ENCODE measurements around the gene THEM4.

THEM4 gene

DNA sequence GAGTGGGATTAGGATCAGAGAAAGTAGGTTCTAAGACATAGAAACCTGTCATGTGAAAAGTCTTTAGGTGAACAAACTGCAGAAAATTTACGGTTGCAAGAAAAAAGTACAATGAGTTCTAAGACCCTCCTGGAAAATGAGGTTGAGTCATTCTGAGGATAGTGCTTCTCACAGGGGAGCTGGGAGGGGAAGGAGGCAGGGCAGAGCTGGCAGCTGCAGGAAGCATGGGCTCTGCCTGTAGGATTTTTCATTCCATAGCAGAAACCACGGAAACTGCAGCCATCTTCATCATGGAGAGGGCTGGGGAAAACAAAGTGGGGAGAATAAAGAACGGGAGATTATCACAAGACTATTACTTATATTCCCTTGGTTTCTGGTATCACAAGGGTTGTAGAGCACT, 25.8 kb upstream of the THEM4 start:
- in situ Hi-C loops (cut with MboI; ENCODE audit: low sequenced_read_pairs, unreplicated experiment) = loop anchor here (10.0 kb wide), 1 partner anchor 60 kb away; the partner anchor contains the start of gene S100A10
- TF ChIP-seq, protein P1, sequence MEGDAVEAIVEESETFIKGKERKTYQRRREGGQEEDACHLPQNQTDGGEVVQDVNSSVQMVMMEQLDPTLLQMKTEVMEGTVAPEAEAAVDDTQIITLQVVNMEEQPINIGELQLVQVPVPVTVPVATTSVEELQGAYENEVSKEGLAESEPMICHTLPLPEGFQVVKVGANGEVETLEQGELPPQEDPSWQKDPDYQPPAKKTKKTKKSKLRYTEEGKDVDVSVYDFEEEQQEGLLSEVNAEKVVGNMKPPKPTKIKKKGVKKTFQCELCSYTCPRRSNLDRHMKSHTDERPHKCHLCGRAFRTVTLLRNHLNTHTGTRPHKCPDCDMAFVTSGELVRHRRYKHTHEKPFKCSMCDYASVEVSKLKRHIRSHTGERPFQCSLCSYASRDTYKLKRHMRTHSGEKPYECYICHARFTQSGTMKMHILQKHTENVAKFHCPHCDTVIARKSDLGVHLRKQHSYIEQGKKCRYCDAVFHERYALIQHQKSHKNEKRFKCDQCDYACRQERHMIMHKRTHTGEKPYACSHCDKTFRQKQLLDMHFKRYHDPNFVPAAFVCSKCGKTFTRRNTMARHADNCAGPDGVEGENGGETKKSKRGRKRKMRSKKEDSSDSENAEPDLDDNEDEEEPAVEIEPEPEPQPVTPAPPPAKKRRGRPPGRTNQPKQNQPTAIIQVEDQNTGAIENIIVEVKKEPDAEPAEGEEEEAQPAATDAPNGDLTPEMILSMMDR (IDR thresholded peaks at IDR 0.05; ENCODE audit: borderline replicate concordance, control extremely low read depth, extremely low read depth, insufficient read depth, missing control alignments) = no peak
- no peak for DNase-seq (ENCODE audit: low spot score)

DNA sequence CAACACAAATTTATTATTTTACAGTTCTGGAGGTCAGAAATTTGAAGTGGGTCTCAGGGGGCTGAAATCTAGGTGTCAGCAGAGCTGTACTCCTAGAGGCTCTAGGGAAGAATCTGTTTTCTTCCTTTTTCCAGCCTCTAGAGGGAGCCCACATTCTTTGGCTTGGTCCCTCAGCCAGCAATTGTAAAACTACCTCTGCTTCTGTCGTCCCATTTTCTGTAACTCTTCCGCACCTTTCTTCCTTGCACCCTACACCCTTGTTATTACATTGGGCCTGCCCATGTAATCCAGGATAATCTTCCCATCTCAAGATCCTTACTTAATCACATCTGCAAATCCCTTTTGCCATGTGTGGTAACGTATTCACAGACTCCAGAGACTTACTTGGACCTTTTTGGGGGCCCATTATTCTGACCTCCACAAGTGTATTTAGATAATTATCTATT, 24.8 kb upstream of the THEM4 start:
- in situ Hi-C loops (cut with MboI; ENCODE audit: low sequenced_read_pairs, unreplicated experiment) = loop anchor here (10.0 kb wide), 1 partner anchor 61 kb away; the partner anchor contains the start of gene S100A10

DNA sequence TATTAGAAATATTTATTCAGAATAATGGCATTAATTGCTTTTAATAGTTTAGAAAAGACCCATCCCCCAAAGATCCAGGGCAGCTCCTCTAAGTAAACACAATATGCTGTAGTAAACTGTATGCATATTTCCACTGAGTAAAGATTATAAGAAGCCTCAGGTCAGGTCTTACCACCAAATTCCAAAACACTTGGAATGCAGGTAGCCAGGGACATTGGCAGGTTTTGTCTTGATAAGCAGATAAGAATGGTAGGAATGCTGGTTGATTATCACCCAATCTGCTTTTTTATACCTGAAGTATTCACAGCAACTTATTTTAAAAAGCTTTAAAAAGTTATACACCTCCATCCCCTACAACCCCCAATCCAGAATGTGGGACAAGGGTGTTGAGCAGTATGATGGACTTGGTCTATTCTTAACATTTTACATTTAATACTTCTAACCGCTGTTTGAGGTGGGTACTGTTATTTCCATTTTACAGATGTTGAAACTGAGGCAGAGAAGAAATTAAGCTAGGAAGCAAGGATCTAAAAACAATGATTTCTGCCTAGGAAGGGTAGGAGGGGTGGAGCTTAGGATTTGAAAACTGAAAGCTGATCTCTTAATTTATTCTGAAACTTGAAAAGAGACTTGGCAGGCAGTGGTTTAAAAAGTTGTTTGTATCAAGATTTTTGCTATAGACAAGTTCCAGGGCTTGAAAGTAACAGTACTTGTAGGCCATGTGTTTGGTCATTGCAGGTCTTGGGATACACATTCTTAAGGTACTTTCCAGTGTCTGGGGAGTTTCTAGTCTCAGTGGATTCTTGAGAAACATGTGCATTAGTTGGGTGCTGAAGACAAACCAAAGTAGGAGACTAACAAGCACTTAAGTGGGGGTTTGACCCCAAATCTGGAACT, 15.6 kb upstream of the THEM4 start:
- TF ChIP-seq, protein P1 (IDR thresholded peaks at IDR 0.05; ENCODE audit: borderline replicate concordance, control extremely low read depth, extremely low read depth, insufficient read depth, missing control alignments) = no peak
- peak; percentile 48 for DNase-seq (ENCODE audit: low spot score)
- in situ Hi-C loops (cut with MboI; ENCODE audit: low sequenced_read_pairs, unreplicated experiment) = no loop called here

More for the DNA sequence above, 24.8 kb upstream of the THEM4 start:
- TF ChIP-seq, protein P1 (IDR thresholded peaks at IDR 0.05; ENCODE audit: borderline replicate concordance, control extremely low read depth, extremely low read depth, insufficient read depth, missing control alignments) = peak; percentile 62
- peak; percentile 55 for DNase-seq (ENCODE audit: low spot score)

DNA sequence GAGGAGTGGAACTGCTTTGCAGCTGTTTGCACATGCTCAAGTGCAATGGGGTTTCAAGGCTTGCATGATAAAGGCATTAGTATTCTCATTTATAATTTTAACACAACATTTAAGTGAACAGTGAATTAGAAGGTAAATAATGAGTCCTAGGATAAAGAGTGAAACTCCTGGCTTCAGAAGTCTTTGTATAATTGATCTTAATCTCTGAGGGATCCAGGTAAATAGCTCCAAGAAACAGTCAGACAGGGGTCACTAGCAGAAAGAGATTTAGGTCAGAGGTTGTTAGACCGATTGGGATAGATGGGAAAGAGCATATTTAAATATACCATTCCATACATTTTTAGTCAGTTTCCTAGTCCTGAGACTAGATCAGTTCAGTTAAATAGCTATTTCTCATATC, 14.1 kb upstream of the THEM4 start:
- TF ChIP-seq, protein P1 (IDR thresholded peaks at IDR 0.05; ENCODE audit: borderline replicate concordance, control extremely low read depth, extremely low read depth, insufficient read depth, missing control alignments) = no peak
- in situ Hi-C loops (cut with MboI; ENCODE audit: low sequenced_read_pairs, unreplicated experiment) = no loop called here
- DNase-seq (ENCODE audit: low spot score) = no peak

DNA sequence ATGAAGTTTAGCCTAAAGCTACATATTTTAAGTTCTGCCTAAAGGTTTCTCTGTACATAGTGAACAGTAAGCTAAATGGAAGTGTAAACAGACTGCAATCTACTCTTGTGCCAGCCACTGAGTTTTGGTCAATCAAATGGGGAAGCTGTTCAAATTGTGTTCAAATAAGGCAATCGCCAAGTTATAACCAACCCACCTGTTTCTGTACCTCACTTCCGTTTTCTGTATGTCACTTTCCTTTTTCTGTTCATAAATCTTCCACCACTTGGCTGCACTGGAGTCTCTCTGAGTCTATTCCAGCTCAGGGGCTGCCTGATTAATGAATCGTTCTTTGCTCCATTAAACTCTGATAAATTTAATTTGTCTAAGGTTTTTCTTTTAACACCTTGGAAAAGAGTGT, 10.8 kb upstream of the THEM4 start:
- in situ Hi-C loops (cut with MboI; ENCODE audit: low sequenced_read_pairs, unreplicated experiment) = no loop called here
- DNase-seq (ENCODE audit: low spot score) = no peak
- TF ChIP-seq, protein P1 (IDR thresholded peaks at IDR 0.05; ENCODE audit: borderline replicate concordance, control extremely low read depth, extremely low read depth, insufficient read depth, missing control alignments) = no peak

DNA sequence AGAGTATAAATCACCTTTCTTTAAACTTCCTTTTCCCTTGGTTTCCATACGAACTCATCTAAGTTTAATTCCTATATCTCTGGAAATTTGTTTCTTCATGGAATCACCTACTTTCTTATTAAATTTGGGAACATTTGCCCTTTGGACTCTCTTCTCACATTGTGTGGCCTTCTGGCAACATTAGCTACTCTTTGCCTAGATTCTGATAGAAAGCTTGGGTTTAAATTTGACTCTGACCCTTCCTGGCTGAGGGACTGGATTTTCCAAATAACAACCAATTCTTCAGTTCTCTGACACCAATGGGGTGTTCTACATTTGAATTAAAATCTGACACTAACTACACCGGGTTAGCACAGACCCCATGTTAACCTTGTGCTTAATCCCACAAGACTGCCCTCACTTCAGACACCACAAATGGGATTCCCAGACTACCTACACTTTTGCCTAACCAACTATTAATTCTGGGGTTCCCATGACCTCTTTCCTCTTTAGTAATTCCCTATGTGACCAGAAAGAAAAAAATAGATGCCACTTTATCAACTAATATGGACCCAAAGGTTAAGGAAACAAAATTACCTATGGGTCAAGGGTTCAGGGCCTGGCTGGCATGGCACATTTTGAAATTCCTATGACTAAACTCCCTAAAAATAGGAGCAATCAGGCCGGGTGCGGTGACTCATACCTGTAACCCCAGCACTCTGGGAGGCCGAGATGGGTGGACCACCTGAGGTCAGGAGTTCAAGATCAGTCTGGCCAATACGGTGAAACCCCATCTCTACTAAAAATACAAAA, 9.7 kb upstream of the THEM4 start:
- in situ Hi-C loops (cut with MboI; ENCODE audit: low sequenced_read_pairs, unreplicated experiment) = no loop called here
- TF ChIP-seq, protein P1 (IDR thresholded peaks at IDR 0.05; ENCODE audit: borderline replicate concordance, control extremely low read depth, extremely low read depth, insufficient read depth, missing control alignments) = no peak

More for the DNA sequence above, 9.7 kb upstream of the THEM4 start:
- DNase-seq (ENCODE audit: low spot score) = no peak

Data from GM13976 (cell line).